SK-N-MC (cell line): ENCODE measurements around the gene KMT5B.

ENCODE experiments used
- DNase-seq: peaks from one replicate; pipeline ENCODE4 v3.0.0-alpha.2; 2011; ENCODE audit warnings: low read depth, low spot score
- H3K27ac ChIP-seq: fragments of 200-600 bp; sonication (generic); 2 replicates; pipeline ENCODE4 v1.5.1; 2016; ENCODE audit warnings: mixed run types
- H3K36me3 ChIP-seq: fragments of 200-600 bp; sonication (generic); 2 replicates; pipeline ENCODE4 v1.6.1; 2017; ENCODE audit warnings: antibody characterized with exemption, low read length, mixed read lengths; ENCODE audit not compliant: insufficient read depth
- H3K4me3 ChIP-seq: fragments of 200-600 bp; sonication (generic); 2 replicates; pipeline ENCODE4 v1.5.1; 2016
- H3K9ac ChIP-seq: fragments of 200-600 bp; sonication (generic); 2 replicates; pipeline ENCODE4 v1.8.0; 2017; ENCODE audit warnings: mixed run types, mixed read lengths; ENCODE audit not compliant: insufficient read length
- H3K9me3 ChIP-seq: fragments of 200-600 bp; sonication (generic); 2 replicates; pipeline ENCODE4 v1.6.1; 2017; ENCODE audit warnings: low read depth, mild to moderate bottlenecking, antibody characterized with exemption, low read length, moderate library complexity, mixed read lengths
- EZH2 ChIP-seq: fragments of 200-600 bp; sonication (generic); IDR thresholded peaks from one replicate; pipeline ENCODE4 v1.6.1; 2017; ENCODE audit warnings: antibody characterized with exemption
- FOXP2 ChIP-seq: optimal IDR thresholded peaks from 2 replicates; pipeline ENCODE3; 2011; ENCODE audit warnings: mild to moderate bottlenecking, moderate library complexity; ENCODE audit not compliant: insufficient read depth; ENCODE audit errors: extremely low read length, control extremely low read depth
- POLR2AphosphoS5 ChIP-seq: IDR thresholded peaks from 2 replicates; pipeline ENCODE4 v1.6.1; 2012; ENCODE audit warnings: mild to moderate bottlenecking, low read depth, low read length, borderline replicate concordance

KMT5B gene

DNA sequence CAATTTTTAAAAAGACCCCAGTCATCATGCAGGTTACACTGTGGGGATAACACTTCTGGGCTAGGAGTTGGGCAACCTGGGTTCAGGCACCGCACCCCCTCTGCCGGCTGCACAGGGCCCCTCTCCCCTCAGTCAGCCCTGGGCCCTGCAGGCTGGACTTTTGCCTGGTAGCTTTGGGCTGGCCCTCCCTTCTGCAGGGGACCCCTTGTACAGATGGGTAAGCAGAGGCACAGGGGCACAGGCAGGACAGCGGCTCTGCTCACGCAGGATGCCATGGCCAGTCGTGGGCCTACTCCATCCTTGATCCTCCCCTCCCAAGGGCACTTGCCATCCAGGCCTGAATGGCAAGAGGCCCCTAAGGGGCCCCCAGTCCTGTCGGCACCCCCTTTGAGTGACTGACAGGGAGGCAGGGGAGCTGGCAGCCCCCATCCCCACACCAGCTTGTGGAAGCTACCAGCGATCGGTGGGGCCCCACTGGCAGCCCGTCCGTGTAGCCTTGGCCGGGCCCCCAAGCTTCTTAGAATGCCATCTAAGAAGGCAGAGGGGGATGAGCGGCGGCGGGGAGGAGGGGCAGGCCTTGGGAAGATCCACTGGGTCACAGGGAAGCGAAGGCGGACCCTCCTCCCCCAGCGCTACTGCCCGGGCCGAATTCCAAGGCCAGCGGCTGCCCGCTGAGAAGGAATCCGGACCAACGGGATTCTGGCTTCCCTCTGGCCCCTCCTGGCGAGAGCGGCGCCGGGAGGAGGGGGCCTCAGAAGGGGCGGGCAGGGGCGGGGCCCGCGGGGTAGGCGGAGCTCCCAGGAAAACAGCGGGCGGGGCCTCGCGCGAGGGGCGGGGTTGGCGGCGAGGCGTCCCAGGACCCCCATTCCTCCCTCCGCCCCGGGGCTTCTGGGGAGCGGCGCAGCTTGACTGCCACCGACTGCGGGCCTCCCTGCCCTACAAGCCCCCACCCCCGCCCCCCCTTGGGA, 85.1 kb downstream of the KMT5B start:
- peak overlapping the region; percentile 60 for H3K9ac ChIP-seq
- no peak overlapping the region for H3K27ac ChIP-seq
- H3K9me3 ChIP-seq: no peaks in the 10 kb centered on the region
- no peak for TF ChIP-seq FOXP2
- TF ChIP-seq EZH2: no peak
- TF ChIP-seq POLR2AphosphoS5: peak; percentile 55; the same call in 1 of the 2 replicates
- H3K36me3 ChIP-seq: no peaks in the 10 kb centered on the region
- DNase-seq: no peak
- peak overlapping the region; percentile 77 for H3K4me3 ChIP-seq

DNA sequence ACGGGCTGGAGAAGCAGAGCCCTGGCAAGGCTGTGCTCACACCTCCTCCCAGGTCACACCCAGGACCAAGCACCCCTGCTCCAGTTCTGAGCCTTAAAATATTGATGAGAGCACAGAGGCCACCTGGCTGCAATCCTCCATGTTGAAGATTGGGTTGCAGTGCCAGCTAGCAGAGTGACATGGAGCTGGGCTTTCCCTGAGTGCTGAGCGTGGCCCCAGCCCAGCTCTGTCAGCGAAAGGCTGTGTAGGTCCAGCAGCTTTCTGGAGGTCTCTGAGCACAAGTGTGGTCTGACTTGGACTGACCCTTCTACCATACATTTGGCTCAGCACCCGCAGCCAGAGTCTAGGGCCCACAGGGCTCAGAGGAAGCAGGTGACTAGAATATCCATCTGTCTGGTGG, 87.9 kb downstream of the KMT5B start:
- Histone ChIP-seq H3K9me3 (no peaks in the 10 kb centered on the region), H3K9ac (no peak overlapping the region), H3K36me3 (no peaks in the 10 kb centered on the region), H3K27ac (no peak overlapping the region), H3K4me3 (no peak overlapping the region)
- DNase-seq: no peak
- TF ChIP-seq POLR2AphosphoS5: no peak
- TF ChIP-seq FOXP2: no peak
- no peak for TF ChIP-seq EZH2

- DNase-seq: no peak
These were observed 90.1 kb downstream of the KMT5B start for GRCh38 chr11:68122936-68123539.

GRCh38 chr11:68121067-68121899, 91.8 kb downstream of the KMT5B start, which contains the start of gene CHKA:
Gene CHKA (minus strand): TSS chr11:68121388. CDS start chr11:68121177, 211 bp downstream.
- Histone ChIP-seq H3K27ac (no peak within 1 kb of the TSS), H3K4me3 (peak within 1 kb of the TSS; percentile 83)

More at GRCh38 chr11:68122936-68123539, 90.1 kb downstream of the KMT5B start:
- H3K9me3 ChIP-seq: no peaks in the 10 kb centered on the region
- no peak overlapping the region for H3K27ac ChIP-seq
- TF ChIP-seq POLR2AphosphoS5 (no peak), FOXP2 (no peak), EZH2 (no peak)
- no peak overlapping the region for H3K4me3 ChIP-seq
- H3K36me3 ChIP-seq: no peaks in the 10 kb centered on the region
- H3K9ac ChIP-seq: no peak overlapping the region

GRCh38 chr11:68120273-68121066, 92.6 kb downstream of the KMT5B start:
- Histone ChIP-seq H3K9me3 (no peaks in the 10 kb centered on the region), H3K9ac (peak overlapping the region; percentile 22), H3K36me3 (no peaks in the 10 kb centered on the region), H3K4me3 (peak overlapping the region; percentile 83), H3K27ac (no peak overlapping the region)
- TF ChIP-seq FOXP2: no peak
- no peak for TF ChIP-seq EZH2
- TF ChIP-seq POLR2AphosphoS5: no peak
- DNase-seq: no peak

More at GRCh38 chr11:68121067-68121899, 91.8 kb downstream of the KMT5B start, which contains the start of gene CHKA:
- Histone ChIP-seq H3K36me3 (no peaks in the 10 kb centered on the region), H3K9me3 (no peaks in the 10 kb centered on the region), H3K9ac (peak within 1 kb of the TSS; percentile 53)
- TF ChIP-seq POLR2AphosphoS5: peak; percentile 65; the same call in 1 of the 2 replicates
- TF ChIP-seq FOXP2: no peak
- no peak for TF ChIP-seq EZH2
- DNase-seq: no peak

GRCh38 chr11:68118706-68119448, 94.2 kb downstream of the KMT5B start:
- no peaks in the 10 kb centered on the region for H3K36me3 ChIP-seq
- no peak overlapping the region for H3K9ac ChIP-seq
- DNase-seq: no peak
- no peak overlapping the region for H3K27ac ChIP-seq
- no peak overlapping the region for H3K4me3 ChIP-seq
- no peaks in the 10 kb centered on the region for H3K9me3 ChIP-seq
- TF ChIP-seq FOXP2 (no peak), POLR2AphosphoS5 (no peak), EZH2 (no peak)

DNA sequence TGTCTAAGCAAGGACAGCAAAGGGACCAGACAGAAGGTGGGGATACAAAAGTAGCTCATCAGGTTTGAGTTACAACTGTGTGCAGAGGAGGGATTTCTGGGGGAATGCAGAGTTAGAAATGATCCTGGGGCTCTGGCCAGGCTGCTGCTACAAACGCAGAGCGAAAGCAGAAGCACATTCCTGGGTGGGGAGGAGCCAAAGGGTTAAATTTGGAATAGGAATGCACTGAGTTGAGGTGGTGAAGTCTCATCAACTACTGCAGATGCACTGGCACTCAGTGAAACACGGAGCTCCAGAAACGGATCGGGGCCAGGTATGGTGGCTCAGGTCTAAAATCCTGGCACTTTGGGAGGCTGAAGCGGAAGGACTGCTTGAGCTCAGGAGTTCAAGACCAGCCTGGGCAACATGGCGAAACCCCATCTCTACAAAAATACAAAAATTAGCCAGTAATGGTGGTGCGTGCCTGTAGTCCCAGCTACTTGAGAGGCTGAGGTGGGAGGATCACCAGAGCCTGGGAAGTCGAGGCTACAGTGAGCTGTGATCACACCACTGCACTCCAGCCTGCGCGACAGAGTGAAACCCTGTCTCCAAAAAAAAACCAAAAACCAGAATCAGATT, 95.1 kb downstream of the KMT5B start:
- Histone ChIP-seq H3K36me3 (no peaks in the 10 kb centered on the region), H3K9ac (no peak overlapping the region), H3K4me3 (no peak overlapping the region), H3K27ac (no peak overlapping the region), H3K9me3 (no peaks in the 10 kb centered on the region)
- DNase-seq: no peak
- TF ChIP-seq EZH2: no peak
- TF ChIP-seq POLR2AphosphoS5: no peak
- TF ChIP-seq FOXP2: no peak
